Measurements from ENCODE around the gene ZC3H15. TPM values are rescaled to one million over a fixed set of nuclear protein-coding genes. Genes with fewer than 3 reads are reported as not detected.

The ZC3H15 gene
- total and polyA plus RNA-seq, 2 experiments from 2014 or later: 75.6 to 281 TPM

DNA sequence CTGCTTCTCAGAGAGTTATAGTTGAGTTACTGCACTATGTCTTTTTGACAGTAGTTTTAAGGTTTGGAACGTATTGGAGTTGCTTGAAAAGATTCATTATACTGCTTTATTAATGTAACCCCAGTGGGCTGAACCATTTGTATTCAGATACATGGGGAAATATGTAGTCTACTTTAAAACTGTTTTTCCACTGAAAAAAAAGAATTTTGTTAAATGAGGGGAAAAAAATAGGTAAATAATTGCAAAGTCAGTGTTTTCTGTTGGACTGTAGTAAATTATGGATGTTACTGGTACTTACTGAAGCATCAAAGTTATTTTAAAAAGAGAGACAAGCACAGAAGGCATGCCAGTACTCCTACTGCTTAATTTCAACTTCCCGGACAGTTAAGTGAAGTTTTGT lies 36.4 kb downstream of the ZC3H15 start (continued):
- TF ChIP-seq, protein P1, sequence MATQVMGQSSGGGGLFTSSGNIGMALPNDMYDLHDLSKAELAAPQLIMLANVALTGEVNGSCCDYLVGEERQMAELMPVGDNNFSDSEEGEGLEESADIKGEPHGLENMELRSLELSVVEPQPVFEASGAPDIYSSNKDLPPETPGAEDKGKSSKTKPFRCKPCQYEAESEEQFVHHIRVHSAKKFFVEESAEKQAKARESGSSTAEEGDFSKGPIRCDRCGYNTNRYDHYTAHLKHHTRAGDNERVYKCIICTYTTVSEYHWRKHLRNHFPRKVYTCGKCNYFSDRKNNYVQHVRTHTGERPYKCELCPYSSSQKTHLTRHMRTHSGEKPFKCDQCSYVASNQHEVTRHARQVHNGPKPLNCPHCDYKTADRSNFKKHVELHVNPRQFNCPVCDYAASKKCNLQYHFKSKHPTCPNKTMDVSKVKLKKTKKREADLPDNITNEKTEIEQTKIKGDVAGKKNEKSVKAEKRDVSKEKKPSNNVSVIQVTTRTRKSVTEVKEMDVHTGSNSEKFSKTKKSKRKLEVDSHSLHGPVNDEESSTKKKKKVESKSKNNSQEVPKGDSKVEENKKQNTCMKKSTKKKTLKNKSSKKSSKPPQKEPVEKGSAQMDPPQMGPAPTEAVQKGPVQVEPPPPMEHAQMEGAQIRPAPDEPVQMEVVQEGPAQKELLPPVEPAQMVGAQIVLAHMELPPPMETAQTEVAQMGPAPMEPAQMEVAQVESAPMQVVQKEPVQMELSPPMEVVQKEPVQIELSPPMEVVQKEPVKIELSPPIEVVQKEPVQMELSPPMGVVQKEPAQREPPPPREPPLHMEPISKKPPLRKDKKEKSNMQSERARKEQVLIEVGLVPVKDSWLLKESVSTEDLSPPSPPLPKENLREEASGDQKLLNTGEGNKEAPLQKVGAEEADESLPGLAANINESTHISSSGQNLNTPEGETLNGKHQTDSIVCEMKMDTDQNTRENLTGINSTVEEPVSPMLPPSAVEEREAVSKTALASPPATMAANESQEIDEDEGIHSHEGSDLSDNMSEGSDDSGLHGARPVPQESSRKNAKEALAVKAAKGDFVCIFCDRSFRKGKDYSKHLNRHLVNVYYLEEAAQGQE (IDR thresholded peaks at IDR 0.05; ENCODE audit: unreplicated experiment): no peak

DNA sequence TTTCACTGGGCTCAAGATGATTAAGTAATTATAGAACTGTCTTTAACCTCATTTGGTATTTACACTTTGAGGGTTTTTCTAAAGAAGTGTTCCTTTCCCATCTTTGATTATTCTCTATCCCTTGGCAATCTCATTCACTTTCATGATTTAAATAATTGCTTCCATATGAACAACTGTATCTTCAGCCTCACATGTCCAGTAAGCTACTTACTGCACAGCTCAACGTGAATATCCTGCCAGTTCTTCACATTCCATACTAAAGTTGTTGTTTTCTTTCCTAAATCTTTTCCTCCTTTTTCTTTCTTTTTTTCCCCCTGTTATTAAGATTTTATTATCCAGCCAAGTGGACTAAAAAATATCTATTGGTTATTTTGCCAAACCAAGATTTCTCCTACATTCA lies 37.7 kb downstream of the ZC3H15 start:
- Histone ChIP-seq H4K20me1 (replicated peaks; ENCODE audit: insufficient read depth) (no peaks in the 10 kb centered on the region), H3K27me3 (ENCODE audit: insufficient read depth) (no peaks in the 10 kb centered on the region), H3K36me3 (ENCODE audit: insufficient read depth) (no peaks in the 10 kb centered on the region; the same call in 1 of the 2 replicates), H3K79me2 (replicated peaks; ENCODE audit: insufficient read depth) (no peaks in the 10 kb centered on the region), H3F3A (replicated peaks; ENCODE audit: low read depth) (no peaks in the 10 kb centered on the region), H3K9me2 (ENCODE audit: insufficient read depth) (0 out of 2 replicates have a peak, but pooled peaks cover 3% of the 10 kb centered on the region), H2AFZ (no peak overlapping the region), H3K4me3 (no peak overlapping the region), H3K27ac (ENCODE audit: low read depth) (no peak overlapping the region), H3K4me2 (no peak overlapping the region), H3K4me1 (ENCODE audit: insufficient read depth) (no peaks in the 10 kb centered on the region)
- Mint-ChIP-seq H3K9me3 (no peaks in the 10 kb centered on the region; the same call in 2 of the 3 replicates), H3K36me3 (ENCODE audit: low read depth) (peaks cover 9% of the 10 kb centered on the region; the same call in 2 of the 3 replicates), H3K4me3 (no peak overlapping the region), H3K4me1 (peaks cover 14% of the 10 kb centered on the region; the same call in 2 of the 3 replicates), H3K27ac (no peak overlapping the region), H3K27me3 (ENCODE audit: insufficient read depth, low read depth, poor library complexity) (peaks cover 5% of the 10 kb centered on the region)
- DNase-seq (ENCODE audit: low spot score) (no peak), ATAC-seq (no peak)
- TF ChIP-seq POLR2AphosphoS5 (IDR thresholded peaks at IDR 0.05; ENCODE audit: low read depth): no peak
- no peak for TF ChIP-seq JUNB (IDR thresholded peaks at IDR 0.05; ENCODE audit: unreplicated experiment)
- no peak for TF ChIP-seq ZNF331 (CRISPR knock-in tag; IDR thresholded peaks at IDR 0.05; ENCODE audit: low read depth)
- TF ChIP-seq, protein P2, sequence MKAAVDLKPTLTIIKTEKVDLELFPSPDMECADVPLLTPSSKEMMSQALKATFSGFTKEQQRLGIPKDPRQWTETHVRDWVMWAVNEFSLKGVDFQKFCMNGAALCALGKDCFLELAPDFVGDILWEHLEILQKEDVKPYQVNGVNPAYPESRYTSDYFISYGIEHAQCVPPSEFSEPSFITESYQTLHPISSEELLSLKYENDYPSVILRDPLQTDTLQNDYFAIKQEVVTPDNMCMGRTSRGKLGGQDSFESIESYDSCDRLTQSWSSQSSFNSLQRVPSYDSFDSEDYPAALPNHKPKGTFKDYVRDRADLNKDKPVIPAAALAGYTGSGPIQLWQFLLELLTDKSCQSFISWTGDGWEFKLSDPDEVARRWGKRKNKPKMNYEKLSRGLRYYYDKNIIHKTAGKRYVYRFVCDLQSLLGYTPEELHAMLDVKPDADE (IDR thresholded peaks at IDR 0.05): no peak
- no peak for TF ChIP-seq EZH2 (IDR thresholded peaks at IDR 0.05; ENCODE audit: low read depth, unreplicated experiment)
- TF ChIP-seq, protein P3, sequence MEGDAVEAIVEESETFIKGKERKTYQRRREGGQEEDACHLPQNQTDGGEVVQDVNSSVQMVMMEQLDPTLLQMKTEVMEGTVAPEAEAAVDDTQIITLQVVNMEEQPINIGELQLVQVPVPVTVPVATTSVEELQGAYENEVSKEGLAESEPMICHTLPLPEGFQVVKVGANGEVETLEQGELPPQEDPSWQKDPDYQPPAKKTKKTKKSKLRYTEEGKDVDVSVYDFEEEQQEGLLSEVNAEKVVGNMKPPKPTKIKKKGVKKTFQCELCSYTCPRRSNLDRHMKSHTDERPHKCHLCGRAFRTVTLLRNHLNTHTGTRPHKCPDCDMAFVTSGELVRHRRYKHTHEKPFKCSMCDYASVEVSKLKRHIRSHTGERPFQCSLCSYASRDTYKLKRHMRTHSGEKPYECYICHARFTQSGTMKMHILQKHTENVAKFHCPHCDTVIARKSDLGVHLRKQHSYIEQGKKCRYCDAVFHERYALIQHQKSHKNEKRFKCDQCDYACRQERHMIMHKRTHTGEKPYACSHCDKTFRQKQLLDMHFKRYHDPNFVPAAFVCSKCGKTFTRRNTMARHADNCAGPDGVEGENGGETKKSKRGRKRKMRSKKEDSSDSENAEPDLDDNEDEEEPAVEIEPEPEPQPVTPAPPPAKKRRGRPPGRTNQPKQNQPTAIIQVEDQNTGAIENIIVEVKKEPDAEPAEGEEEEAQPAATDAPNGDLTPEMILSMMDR (conservative IDR thresholded peaks at IDR 0.05; ENCODE audit: low read depth in 2 of 2): no peak
- TF ChIP-seq CREB1 (CRISPR knock-in tag; IDR thresholded peaks at IDR 0.05; ENCODE audit: low read depth): no peak
- TF ChIP-seq ZNF114 (CRISPR knock-in tag; IDR thresholded peaks at IDR 0.05): no peak
- TF ChIP-seq EZH2phosphoT487 (IDR thresholded peaks at IDR 0.05; ENCODE audit: unreplicated experiment): no peak
- TF ChIP-seq, protein P4, sequence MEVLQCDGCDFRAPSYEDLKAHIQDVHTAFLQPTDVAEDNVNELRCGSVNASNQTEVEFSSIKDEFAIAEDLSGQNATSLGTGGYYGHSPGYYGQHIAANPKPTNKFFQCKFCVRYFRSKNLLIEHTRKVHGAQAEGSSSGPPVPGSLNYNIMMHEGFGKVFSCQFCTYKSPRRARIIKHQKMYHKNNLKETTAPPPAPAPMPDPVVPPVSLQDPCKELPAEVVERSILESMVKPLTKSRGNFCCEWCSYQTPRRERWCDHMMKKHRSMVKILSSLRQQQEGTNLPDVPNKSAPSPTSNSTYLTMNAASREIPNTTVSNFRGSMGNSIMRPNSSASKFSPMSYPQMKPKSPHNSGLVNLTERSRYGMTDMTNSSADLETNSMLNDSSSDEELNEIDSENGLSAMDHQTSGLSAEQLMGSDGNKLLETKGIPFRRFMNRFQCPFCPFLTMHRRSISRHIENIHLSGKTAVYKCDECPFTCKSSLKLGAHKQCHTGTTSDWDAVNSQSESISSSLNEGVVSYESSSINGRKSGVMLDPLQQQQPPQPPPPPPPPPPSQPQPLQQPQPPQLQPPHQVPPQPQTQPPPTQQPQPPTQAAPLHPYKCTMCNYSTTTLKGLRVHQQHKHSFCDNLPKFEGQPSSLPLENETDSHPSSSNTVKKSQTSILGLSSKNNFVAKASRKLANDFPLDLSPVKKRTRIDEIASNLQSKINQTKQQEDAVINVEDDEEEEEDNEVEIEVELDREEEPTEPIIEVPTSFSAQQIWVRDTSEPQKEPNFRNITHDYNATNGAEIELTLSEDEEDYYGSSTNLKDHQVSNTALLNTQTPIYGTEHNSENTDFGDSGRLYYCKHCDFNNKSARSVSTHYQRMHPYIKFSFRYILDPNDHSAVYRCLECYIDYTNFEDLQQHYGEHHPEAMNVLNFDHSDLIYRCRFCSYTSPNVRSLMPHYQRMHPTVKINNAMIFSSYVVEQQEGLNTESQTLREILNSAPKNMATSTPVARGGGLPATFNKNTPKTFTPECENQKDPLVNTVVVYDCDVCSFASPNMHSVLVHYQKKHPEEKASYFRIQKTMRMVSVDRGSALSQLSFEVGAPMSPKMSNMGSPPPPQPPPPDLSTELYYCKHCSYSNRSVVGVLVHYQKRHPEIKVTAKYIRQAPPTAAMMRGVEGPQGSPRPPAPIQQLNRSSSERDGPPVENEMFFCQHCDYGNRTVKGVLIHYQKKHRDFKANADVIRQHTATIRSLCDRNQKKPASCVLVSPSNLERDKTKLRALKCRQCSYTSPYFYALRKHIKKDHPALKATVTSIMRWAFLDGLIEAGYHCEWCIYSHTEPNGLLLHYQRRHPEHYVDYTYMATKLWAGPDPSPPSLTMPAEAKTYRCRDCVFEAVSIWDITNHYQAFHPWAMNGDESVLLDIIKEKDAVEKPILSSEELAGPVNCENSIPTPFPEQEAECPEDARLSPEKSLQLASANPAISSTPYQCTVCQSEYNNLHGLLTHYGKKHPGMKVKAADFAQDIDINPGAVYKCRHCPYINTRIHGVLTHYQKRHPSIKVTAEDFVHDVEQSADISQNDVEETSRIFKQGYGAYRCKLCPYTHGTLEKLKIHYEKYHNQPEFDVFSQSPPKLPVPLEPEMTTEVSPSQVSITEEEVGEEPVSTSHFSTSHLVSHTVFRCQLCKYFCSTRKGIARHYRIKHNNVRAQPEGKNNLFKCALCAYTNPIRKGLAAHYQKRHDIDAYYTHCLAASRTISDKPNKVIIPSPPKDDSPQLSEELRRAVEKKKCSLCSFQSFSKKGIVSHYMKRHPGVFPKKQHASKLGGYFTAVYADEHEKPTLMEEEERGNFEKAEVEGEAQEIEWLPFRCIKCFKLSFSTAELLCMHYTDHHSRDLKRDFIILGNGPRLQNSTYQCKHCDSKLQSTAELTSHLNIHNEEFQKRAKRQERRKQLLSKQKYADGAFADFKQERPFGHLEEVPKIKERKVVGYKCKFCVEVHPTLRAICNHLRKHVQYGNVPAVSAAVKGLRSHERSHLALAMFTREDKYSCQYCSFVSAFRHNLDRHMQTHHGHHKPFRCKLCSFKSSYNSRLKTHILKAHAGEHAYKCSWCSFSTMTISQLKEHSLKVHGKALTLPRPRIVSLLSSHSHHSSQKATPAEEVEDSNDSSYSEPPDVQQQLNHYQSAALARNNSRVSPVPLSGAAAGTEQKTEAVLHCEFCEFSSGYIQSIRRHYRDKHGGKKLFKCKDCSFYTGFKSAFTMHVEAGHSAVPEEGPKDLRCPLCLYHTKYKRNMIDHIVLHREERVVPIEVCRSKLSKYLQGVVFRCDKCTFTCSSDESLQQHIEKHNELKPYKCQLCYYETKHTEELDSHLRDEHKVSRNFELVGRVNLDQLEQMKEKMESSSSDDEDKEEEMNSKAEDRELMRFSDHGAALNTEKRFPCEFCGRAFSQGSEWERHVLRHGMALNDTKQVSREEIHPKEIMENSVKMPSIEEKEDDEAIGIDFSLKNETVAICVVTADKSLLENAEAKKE (CRISPR knock-in tag; IDR thresholded peaks at IDR 0.05): no peak

All from GM23338 (cell line).